BLaER1 (cell line): ENCODE data around the gene TTC3.
A peak's percentile ranks its signal among the peaks of the same experiment; 100 is the strongest.

Source experiments
- H3K27ac ChIP-seq: shearing (Covaris generic); formaldehyde crosslinking; 2 replicates; pipeline ENCODE4 v1.8.1; 2022
- H3K27me3 ChIP-seq: shearing (Covaris generic); formaldehyde crosslinking; 2 replicates; pipeline ENCODE4 v1.8.1; 2022
- H3K36me3 ChIP-seq: shearing (Covaris generic); formaldehyde crosslinking; 2 replicates; pipeline ENCODE4 v1.8.1; 2022
- H3K4me1 ChIP-seq: shearing (Covaris generic); formaldehyde crosslinking; 2 replicates; pipeline ENCODE4 v1.8.1; 2022
- H3K4me2 ChIP-seq: shearing (Covaris generic); formaldehyde crosslinking; 2 replicates; pipeline ENCODE4 v1.8.1; 2022
- H3K4me3 ChIP-seq: shearing (Covaris generic); formaldehyde crosslinking; 2 replicates; pipeline ENCODE4 v1.8.1; 2022
- H3K9ac ChIP-seq: shearing (Covaris generic); formaldehyde crosslinking; 2 replicates; pipeline ENCODE4 v1.8.1; 2022
- H3K9me3 ChIP-seq: shearing (Covaris generic); formaldehyde crosslinking; 2 replicates; pipeline ENCODE4 v1.8.1; 2022
- H4K20me1 ChIP-seq: shearing (Covaris generic); formaldehyde crosslinking; 2 replicates; pipeline ENCODE4 v1.8.1; 2022
- Cebpa-rat ChIP-seq: shearing (Covaris generic); IDR thresholded peaks from 2 replicates; pipeline ENCODE4 v1.8.1; 2022

TTC3 gene

GRCh38 chr21:37224861-37225839 is 152.1 kb downstream of the TTC3 start:
- peaks cover 64% of the 10 kb centered on the region for H3K36me3 ChIP-seq
- H3K27me3 ChIP-seq: no peaks in the 10 kb centered on the region
- no peak for TF ChIP-seq Cebpa-rat
- peak overlapping the region; percentile 85 for H3K4me2 ChIP-seq
- peak overlapping the region; percentile 31 for H3K4me3 ChIP-seq
- no peaks in the 10 kb centered on the region for H4K20me1 ChIP-seq
- H3K9ac ChIP-seq: peak overlapping the region; percentile 49
- H3K27ac ChIP-seq: peak overlapping the region; percentile 71
- H3K4me1 ChIP-seq: peaks cover 43% of the 10 kb centered on the region
- H3K9me3 ChIP-seq: peaks cover 3% of the 10 kb centered on the region; the same call in 1 of the 2 replicates

- no peak for TF ChIP-seq Cebpa-rat
- H3K27ac ChIP-seq: peak overlapping the region; percentile 71
- peak overlapping the region; percentile 49; the same call in 1 of the 2 replicates for H3K9ac ChIP-seq
- peak overlapping the region; percentile 85 for H3K4me2 ChIP-seq
- no peaks in the 10 kb centered on the region for H3K27me3 ChIP-seq
- peaks cover 38% of the 10 kb centered on the region for H3K4me1 ChIP-seq
- peaks cover 8% of the 10 kb centered on the region for H4K20me1 ChIP-seq
- peaks cover 73% of the 10 kb centered on the region for H3K36me3 ChIP-seq
- H3K9me3 ChIP-seq: peaks cover 3% of the 10 kb centered on the region; the same call in 1 of the 2 replicates
- H3K4me3 ChIP-seq: no peak overlapping the region
Observed at GRCh38 chr21:37226041-37226920, 153.2 kb downstream of the TTC3 start.

GRCh38 chr21:37227071-37228002 is 154.3 kb downstream of the TTC3 start:
- Histone ChIP-seq H4K20me1 (peaks cover 15% of the 10 kb centered on the region), H3K4me1 (peaks cover 35% of the 10 kb centered on the region), H3K27me3 (no peaks in the 10 kb centered on the region), H3K27ac (no peak overlapping the region), H3K9ac (no peak overlapping the region), H3K9me3 (peaks cover 3% of the 10 kb centered on the region; the same call in 1 of the 2 replicates), H3K4me2 (no peak overlapping the region), H3K36me3 (peaks cover 84% of the 10 kb centered on the region), H3K4me3 (no peak overlapping the region)
- TF ChIP-seq Cebpa-rat: no peak

GRCh38 chr21:37228003-37228400 is 154.9 kb downstream of the TTC3 start:
- Histone ChIP-seq H3K4me1 (peaks cover 34% of the 10 kb centered on the region), H4K20me1 (peaks cover 18% of the 10 kb centered on the region), H3K9me3 (peaks cover 3% of the 10 kb centered on the region; the same call in 1 of the 2 replicates), H3K27ac (no peak overlapping the region), H3K9ac (no peak overlapping the region), H3K27me3 (no peaks in the 10 kb centered on the region), H3K4me3 (no peak overlapping the region), H3K4me2 (no peak overlapping the region), H3K36me3 (peaks cover 88% of the 10 kb centered on the region)
- TF ChIP-seq Cebpa-rat: no peak

- Histone ChIP-seq H3K9ac (no peak overlapping the region), H4K20me1 (peaks cover 32% of the 10 kb centered on the region)
Observed at GRCh38 chr21:37230632-37231248, 157.7 kb downstream of the TTC3 start.

GRCh38 chr21:37231249-37231645 is 158.2 kb downstream of the TTC3 start:
- H3K4me2 ChIP-seq: no peak overlapping the region
- H4K20me1 ChIP-seq: peaks cover 32% of the 10 kb centered on the region
- no peak for TF ChIP-seq Cebpa-rat
- H3K9me3 ChIP-seq: peaks cover 3% of the 10 kb centered on the region; the same call in 1 of the 2 replicates
- no peak overlapping the region for H3K27ac ChIP-seq
- H3K36me3 ChIP-seq: peaks cover 93% of the 10 kb centered on the region
- peaks cover 4% of the 10 kb centered on the region for H3K4me1 ChIP-seq
- no peak overlapping the region for H3K9ac ChIP-seq
- H3K4me3 ChIP-seq: no peak overlapping the region
- H3K27me3 ChIP-seq: no peaks in the 10 kb centered on the region

More at GRCh38 chr21:37230632-37231248, 157.7 kb downstream of the TTC3 start:
- TF ChIP-seq Cebpa-rat: no peak
- H3K27me3 ChIP-seq: no peaks in the 10 kb centered on the region
- peaks cover 91% of the 10 kb centered on the region for H3K36me3 ChIP-seq
- H3K27ac ChIP-seq: no peak overlapping the region
- H3K4me1 ChIP-seq: peaks cover 10% of the 10 kb centered on the region
- H3K9me3 ChIP-seq: peaks cover 3% of the 10 kb centered on the region; the same call in 1 of the 2 replicates
- H3K4me2 ChIP-seq: no peak overlapping the region
- no peak overlapping the region for H3K4me3 ChIP-seq

- no peak overlapping the region for H3K9ac ChIP-seq
- peaks cover under 1% of the 10 kb centered on the region for H3K4me1 ChIP-seq
- H3K4me3 ChIP-seq: no peak overlapping the region
- H4K20me1 ChIP-seq: peaks cover 32% of the 10 kb centered on the region
- H3K27me3 ChIP-seq: no peaks in the 10 kb centered on the region
- peaks cover 91% of the 10 kb centered on the region for H3K36me3 ChIP-seq
- H3K9me3 ChIP-seq: peaks cover 3% of the 10 kb centered on the region; the same call in 1 of the 2 replicates
- no peak for TF ChIP-seq Cebpa-rat
- H3K4me2 ChIP-seq: no peak overlapping the region
- H3K27ac ChIP-seq: no peak overlapping the region
Observed at GRCh38 chr21:37231671-37232070, 158.6 kb downstream of the TTC3 start.

- no peaks in the 10 kb centered on the region for H3K4me1 ChIP-seq
- H4K20me1 ChIP-seq: peaks cover 35% of the 10 kb centered on the region
- no peak overlapping the region for H3K4me3 ChIP-seq
- H3K27ac ChIP-seq: no peak overlapping the region
- H3K36me3 ChIP-seq: peaks cover 91% of the 10 kb centered on the region
- no peaks in the 10 kb centered on the region for H3K27me3 ChIP-seq
- no peak overlapping the region for H3K9ac ChIP-seq
- no peak overlapping the region for H3K4me2 ChIP-seq
- peaks cover 3% of the 10 kb centered on the region; the same call in 1 of the 2 replicates for H3K9me3 ChIP-seq
- no peak for TF ChIP-seq Cebpa-rat
Observed at GRCh38 chr21:37232274-37233018, 159.4 kb downstream of the TTC3 start.
